NOMO-1 (cell line): Measurements from ENCODE around the gene TMEM63B.
"Not testable (repeated sequence)": the region's sequence is repeated elsewhere in the genome, so short reads cannot be mapped to it uniquely, and the experiment has no call there.

ENCODE experiments used
- DNase-seq, 2 experiments: peaks; one replicate each; lab custom pipeline; 2025; ENCODE audit not compliant: unreplicated experiment in 2 of 2; lab: John Stamatoyannopoulos, UW

TMEM63B gene

GRCh38 chr6:44093750-44094402, 33.5 kb upstream of the TMEM63B start:
- DNase-seq, result no peak

- DNase-seq, result no peak
Measured at GRCh38 chr6:44094403-44095242, 32.7 kb upstream of the TMEM63B start.

- DNase-seq, result not testable (repeated sequence)
Measured at GRCh38 chr6:44095243-44095623, 32.1 kb upstream of the TMEM63B start.

GRCh38 chr6:44096612-44097011, 30.7 kb upstream of the TMEM63B start:
- peak; percentile 67 to 72 for DNase-seq

- no peak for DNase-seq
Measured at GRCh38 chr6:44097782-44098317, 29.5 kb upstream of the TMEM63B start.

- no peak for DNase-seq
Measured at GRCh38 chr6:44099192-44099591, 28.2 kb upstream of the TMEM63B start.

- DNase-seq, result no peak
Measured at GRCh38 chr6:44100088-44100550, 27.2 kb upstream of the TMEM63B start.

GRCh38 chr6:44101832-44102231, 25.5 kb upstream of the TMEM63B start:
- DNase-seq, result no peak

GRCh38 chr6:44102527-44102926, 24.8 kb upstream of the TMEM63B start:
- DNase-seq, result no peak

GRCh38 chr6:44104481-44105021, 22.8 kb upstream of the TMEM63B start:
- no peak for DNase-seq

GRCh38 chr6:44105146-44105545, 22.2 kb upstream of the TMEM63B start:
- DNase-seq, result no peak

- no peak for DNase-seq
Measured at GRCh38 chr6:44105993-44106740, 21.2 kb upstream of the TMEM63B start.

- DNase-seq, result no peak
Measured at GRCh38 chr6:44107017-44107416, 20.3 kb upstream of the TMEM63B start.

- DNase-seq, result no peak
Measured at GRCh38 chr6:44108471-44108870, 18.9 kb upstream of the TMEM63B start.

GRCh38 chr6:44109212-44109611, 18.1 kb upstream of the TMEM63B start:
- DNase-seq, result no peak

- no peak for DNase-seq
Measured at GRCh38 chr6:44110005-44110676, 17.2 kb upstream of the TMEM63B start.

- DNase-seq, result no peak
Measured at GRCh38 chr6:44110966-44111365, 16.4 kb upstream of the TMEM63B start.

GRCh38 chr6:44111434-44112417, 15.6 kb upstream of the TMEM63B start:
- no peak for DNase-seq

- no peak for DNase-seq
Measured at GRCh38 chr6:44113414-44113813, 13.9 kb upstream of the TMEM63B start.
